ENCODE results near the gene RASGRP1. TPM values are rescaled to one million over a fixed set of nuclear protein-coding genes. Genes with fewer than 3 reads are reported as not detected.

RASGRP1 gene
- polyA plus RNA-seq, 1 donor (not counting 4 experiments of a cell fraction or from before 2014, with no cell fraction given): 0.28 TPM

DNA sequence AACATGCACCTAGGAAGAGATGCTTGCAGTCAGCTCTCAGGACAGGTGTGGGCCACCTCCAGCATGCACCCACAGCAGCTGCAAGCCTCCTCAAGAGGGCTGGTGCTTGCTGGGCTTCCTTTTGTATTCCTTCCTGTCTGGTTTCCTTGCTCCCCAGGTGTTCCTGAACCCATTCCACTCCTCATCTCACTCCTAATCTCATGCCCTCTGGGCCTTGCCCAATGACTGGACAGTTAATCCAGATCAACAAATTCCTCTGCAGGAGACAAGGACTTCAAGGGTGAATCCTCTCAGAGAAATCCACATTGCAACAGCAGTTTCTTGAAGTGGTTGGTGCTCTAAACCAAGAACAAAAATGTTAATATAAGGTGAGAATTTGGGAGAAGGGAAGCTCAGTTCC is 30.7 kb downstream of the RASGRP1 start:
- Histone ChIP-seq H2AFZ (ENCODE audit: control insufficient read depth, low read length) (no peak overlapping the region), H3K4me1 (ENCODE audit: control insufficient read depth, extremely low read depth, insufficient read depth, low read length) (peaks cover 10% of the 10 kb centered on the region), H3K9me3 (ENCODE audit: control insufficient read depth, low read depth, low read length) (no peaks in the 10 kb centered on the region), H3K9me1 (ENCODE audit: control insufficient read depth, extremely low read depth, insufficient read depth, low read length) (no peaks in the 10 kb centered on the region), H3K27ac (ENCODE audit: control insufficient read depth, insufficient read depth, low read length) (no peak overlapping the region), H3K79me2 (ENCODE audit: control insufficient read depth, insufficient read depth, low read length) (no peaks in the 10 kb centered on the region), H4K20me1 (ENCODE audit: control insufficient read depth, extremely low read depth, insufficient read depth, low read length) (no peaks in the 10 kb centered on the region), H3K27me3 (ENCODE audit: control insufficient read depth, extremely low read depth, insufficient read depth, low read length) (no peaks in the 10 kb centered on the region), H3K9ac (ENCODE audit: control insufficient read depth, extremely low read depth, insufficient read depth, low read length) (no peak overlapping the region), H3K4me2 (ENCODE audit: control insufficient read depth, extremely low read depth, insufficient read depth, low read depth, low read length) (no peak overlapping the region), H3K36me3 (ENCODE audit: control insufficient read depth in 2 of 2, extremely low read depth in 1 of 2, insufficient read depth in 2 of 2, low read length in 2 of 2) (no peaks in the 10 kb centered on the region), H3K4me3 (ENCODE audit: control insufficient read depth in 2 of 3, extremely low read depth in 1 of 3, insufficient read depth in 2 of 3, low read depth in 1 of 3, low read length in 3 of 3) (no peak overlapping the region)
- dilution Hi-C loops (cut with MboI; ENCODE audit: extremely low pct_ligation_motif_present, low sequenced_read_pairs): no loop called here
- DNase-seq (ENCODE audit: low read depth, low spot score) (no peak), FAIRE-seq (no peak)
- TF ChIP-seq EZH2 (IDR thresholded peaks at IDR 0.05; ENCODE audit: low read length): no peak
- TF ChIP-seq, protein P1, sequence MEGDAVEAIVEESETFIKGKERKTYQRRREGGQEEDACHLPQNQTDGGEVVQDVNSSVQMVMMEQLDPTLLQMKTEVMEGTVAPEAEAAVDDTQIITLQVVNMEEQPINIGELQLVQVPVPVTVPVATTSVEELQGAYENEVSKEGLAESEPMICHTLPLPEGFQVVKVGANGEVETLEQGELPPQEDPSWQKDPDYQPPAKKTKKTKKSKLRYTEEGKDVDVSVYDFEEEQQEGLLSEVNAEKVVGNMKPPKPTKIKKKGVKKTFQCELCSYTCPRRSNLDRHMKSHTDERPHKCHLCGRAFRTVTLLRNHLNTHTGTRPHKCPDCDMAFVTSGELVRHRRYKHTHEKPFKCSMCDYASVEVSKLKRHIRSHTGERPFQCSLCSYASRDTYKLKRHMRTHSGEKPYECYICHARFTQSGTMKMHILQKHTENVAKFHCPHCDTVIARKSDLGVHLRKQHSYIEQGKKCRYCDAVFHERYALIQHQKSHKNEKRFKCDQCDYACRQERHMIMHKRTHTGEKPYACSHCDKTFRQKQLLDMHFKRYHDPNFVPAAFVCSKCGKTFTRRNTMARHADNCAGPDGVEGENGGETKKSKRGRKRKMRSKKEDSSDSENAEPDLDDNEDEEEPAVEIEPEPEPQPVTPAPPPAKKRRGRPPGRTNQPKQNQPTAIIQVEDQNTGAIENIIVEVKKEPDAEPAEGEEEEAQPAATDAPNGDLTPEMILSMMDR (optimal IDR thresholded peaks at IDR 0.05 in 1 of 3, IDR thresholded peaks at IDR 0.05 in 1 of 3, conservative IDR thresholded peaks at IDR 0.05 in 1 of 3; ENCODE audit: extremely low read depth in 1 of 3, insufficient read depth in 2 of 3, low read length in 3 of 3): no peak

DNA sequence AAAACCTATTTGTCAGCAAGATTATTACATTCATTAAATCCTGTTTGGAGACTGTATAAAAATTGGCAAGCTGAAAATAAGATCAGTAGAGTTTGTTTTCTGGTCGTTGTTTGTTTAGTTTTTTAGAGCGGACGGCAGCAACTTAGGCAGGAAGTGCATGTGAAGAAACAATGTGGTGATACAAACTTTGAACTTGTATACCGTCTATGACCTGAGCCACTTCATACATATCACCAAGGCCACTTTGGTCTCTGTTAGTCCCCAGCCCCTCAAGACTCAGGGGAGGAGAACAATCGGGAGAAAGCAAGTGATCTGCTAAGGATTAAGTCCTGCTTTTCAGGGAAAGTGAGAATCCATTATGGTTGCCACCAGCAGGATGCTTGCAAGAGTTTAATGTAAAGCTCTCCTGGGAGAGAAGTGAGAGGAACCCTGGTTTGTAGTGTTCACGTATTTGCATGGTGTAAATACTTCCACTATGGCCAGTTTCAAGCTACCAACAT is 31.1 kb downstream of the RASGRP1 start:
- Histone ChIP-seq H3K9me1 (ENCODE audit: control insufficient read depth, extremely low read depth, insufficient read depth, low read length) (no peaks in the 10 kb centered on the region), H3K27me3 (ENCODE audit: control insufficient read depth, extremely low read depth, insufficient read depth, low read length) (no peaks in the 10 kb centered on the region), H3K4me3 (ENCODE audit: control insufficient read depth in 2 of 3, extremely low read depth in 1 of 3, insufficient read depth in 2 of 3, low read depth in 1 of 3, low read length in 3 of 3) (no peak overlapping the region), H4K20me1 (ENCODE audit: control insufficient read depth, extremely low read depth, insufficient read depth, low read length) (no peaks in the 10 kb centered on the region), H3K4me1 (ENCODE audit: control insufficient read depth, extremely low read depth, insufficient read depth, low read length) (peaks cover 10% of the 10 kb centered on the region), H3K36me3 (ENCODE audit: control insufficient read depth in 2 of 2, extremely low read depth in 1 of 2, insufficient read depth in 2 of 2, low read length in 2 of 2) (no peaks in the 10 kb centered on the region), H3K79me2 (ENCODE audit: control insufficient read depth, insufficient read depth, low read length) (no peaks in the 10 kb centered on the region), H2AFZ (ENCODE audit: control insufficient read depth, low read length) (no peak overlapping the region), H3K9ac (ENCODE audit: control insufficient read depth, extremely low read depth, insufficient read depth, low read length) (no peak overlapping the region), H3K27ac (ENCODE audit: control insufficient read depth, insufficient read depth, low read length) (no peak overlapping the region), H3K9me3 (ENCODE audit: control insufficient read depth, low read depth, low read length) (no peaks in the 10 kb centered on the region), H3K4me2 (ENCODE audit: control insufficient read depth, extremely low read depth, insufficient read depth, low read depth, low read length) (no peak overlapping the region)
- no peak for TF ChIP-seq EZH2 (IDR thresholded peaks at IDR 0.05; ENCODE audit: low read length)
- TF ChIP-seq, protein P1 (optimal IDR thresholded peaks at IDR 0.05 in 1 of 3, IDR thresholded peaks at IDR 0.05 in 1 of 3, conservative IDR thresholded peaks at IDR 0.05 in 1 of 3; ENCODE audit: extremely low read depth in 1 of 3, insufficient read depth in 2 of 3, low read length in 3 of 3): no peak
- dilution Hi-C loops (cut with MboI; ENCODE audit: extremely low pct_ligation_motif_present, low sequenced_read_pairs): no loop called here
- FAIRE-seq (no peak), DNase-seq (ENCODE audit: low read depth, low spot score) (no peak)

Measured in keratinocyte (primary cell).